Measurements from ENCODE around the gene MT3. TPM values are rescaled to one million over a fixed set of nuclear protein-coding genes. Genes with fewer than 3 reads are reported as not detected.

The MT3 gene
- total and polyA plus RNA-seq, 2 of the 13 experiments (the other 11 are each of a cell fraction or from before 2014, with no cell fraction given), result not detected

- TF ChIP-seq CEBPZ (IDR thresholded peaks at IDR 0.05; ENCODE audit: low read length) (no peak), ZBTB4 (CRISPR knock-in tag; IDR thresholded peaks at IDR 0.05; ENCODE audit: borderline replicate concordance) (no peak), ZBTB20 (CRISPR knock-in tag; IDR thresholded peaks at IDR 0.05; ENCODE audit: borderline replicate concordance, low read depth) (no peak), ZC3H4 (CRISPR knock-in tag; IDR thresholded peaks at IDR 0.05; ENCODE audit: borderline replicate concordance) (no peak), ATF2 (CRISPR knock-in tag; IDR thresholded peaks at IDR 0.05) (no peak), ZNF512 (CRISPR knock-in tag; IDR thresholded peaks at IDR 0.05) (no peak), ZZZ3 (CRISPR knock-in tag; IDR thresholded peaks at IDR 0.05; ENCODE audit: borderline replicate concordance) (no peak), ZFAT (CRISPR knock-in tag; conservative IDR thresholded peaks at IDR 0.05) (no peak), ZSCAN31 (CRISPR knock-in tag; IDR thresholded peaks at IDR 0.05; ENCODE audit: low read depth) (no peak), ZNF292 (CRISPR knock-in tag; IDR thresholded peaks at IDR 0.05; ENCODE audit: borderline replicate concordance, low read depth) (peak; percentile 65; the same call in 1 of the 2 replicates), ZNF232 (CRISPR knock-in tag; IDR thresholded peaks at IDR 0.05; ENCODE audit: borderline replicate concordance) (no peak), ZFP37 (CRISPR knock-in tag; IDR thresholded peaks at IDR 0.05; ENCODE audit: borderline replicate concordance) (no peak), PRMT3 (CRISPR knock-in tag; IDR thresholded peaks at IDR 0.05; ENCODE audit: borderline replicate concordance, low read depth) (no peak), ZBTB43 (CRISPR knock-in tag; conservative IDR thresholded peaks at IDR 0.05) (no peak)
Observed at GRCh38 chr16:56611281-56611833, 22.0 kb downstream of the MT3 start (continued).

All from HepG2 (cell line).